ENCODE results near the gene AJAP1.

- TF ChIP-seq POLR2A (IDR thresholded peaks at IDR 0.05) (no peak), CTCF (IDR thresholded peaks at IDR 0.05) (no peak)
These were observed 55.2 kb downstream of the AJAP1 start for GRCh38 chr1:4709641-4710040.

All from testis (tissue), 2 donors.